Measurements from ENCODE around the gene DAPP1.

- TF ChIP-seq EZH2 (IDR thresholded peaks at IDR 0.05) = no peak
- no peak for TF ChIP-seq POLR2AphosphoS5 (IDR thresholded peaks at IDR 0.05; ENCODE audit: borderline replicate concordance, low read depth, low read length)
Measured at GRCh38 chr4:99893029-99893428, 76.4 kb downstream of the DAPP1 start.

Data from SK-N-MC (cell line).